ENCODE results near the gene THOC6.
"Not testable (repeated sequence)": the region's sequence is repeated elsewhere in the genome, so short reads cannot be mapped to it uniquely, and the experiment has no call there.

Gene THOC6

DNA sequence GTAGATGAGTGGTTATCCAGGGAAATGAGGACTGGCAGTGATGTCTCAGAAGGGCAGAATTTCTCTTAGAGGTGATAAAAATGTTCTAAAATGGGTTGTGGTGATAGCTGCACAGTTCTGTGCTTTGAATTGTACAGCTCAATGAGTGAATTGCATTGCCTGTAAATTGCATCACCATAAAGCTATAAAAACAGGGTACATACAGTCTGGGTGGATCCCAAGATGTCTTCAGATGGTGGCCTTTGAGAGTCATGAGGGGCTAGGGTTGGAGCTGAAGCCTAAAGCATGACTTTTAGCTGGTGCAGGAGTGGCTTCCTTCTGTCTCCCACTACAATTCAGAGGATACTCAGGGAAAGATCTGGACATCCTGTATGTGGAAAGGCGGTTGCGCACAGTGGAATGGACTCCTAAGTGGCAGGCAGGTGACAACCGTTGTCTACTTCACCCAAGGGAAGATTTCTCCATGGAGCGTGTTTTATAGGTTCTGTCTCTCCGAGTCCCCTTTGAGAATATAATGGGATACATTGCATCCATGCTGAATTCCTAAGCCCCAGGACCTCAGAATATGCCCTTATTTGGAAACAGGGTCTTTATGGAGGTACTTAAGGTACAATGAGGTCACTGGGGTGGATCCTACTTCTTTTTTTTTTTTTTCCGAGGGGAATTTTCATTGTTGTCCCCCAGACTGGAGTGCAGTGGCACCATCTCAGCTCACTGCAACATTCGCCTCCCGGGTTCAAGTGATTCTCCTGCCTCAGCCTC is 40.0 kb downstream of the THOC6 start:
- no peak overlapping the region for H3K27ac ChIP-seq (ENCODE audit: low read length)
- H3K4me1 ChIP-seq (ENCODE audit: insufficient read depth, low read length), result 0 out of 2 replicates have a peak, but pooled peaks cover 4% of the 10 kb centered on the region
- peaks cover 13% of the 10 kb centered on the region for H3K27me3 ChIP-seq (ENCODE audit: insufficient read depth, low read length)
- no peaks in the 10 kb centered on the region for H3K9me3 ChIP-seq (ENCODE audit: insufficient read depth, low read depth, low read length)
- no peak overlapping the region for H3K4me3 ChIP-seq (ENCODE audit: low read length)
- no peak overlapping the region for H3K9ac ChIP-seq (ENCODE audit: low read depth, low read length)
- H3K36me3 ChIP-seq (ENCODE audit: insufficient read depth, low read depth, low read length), result no peaks in the 10 kb centered on the region

DNA sequence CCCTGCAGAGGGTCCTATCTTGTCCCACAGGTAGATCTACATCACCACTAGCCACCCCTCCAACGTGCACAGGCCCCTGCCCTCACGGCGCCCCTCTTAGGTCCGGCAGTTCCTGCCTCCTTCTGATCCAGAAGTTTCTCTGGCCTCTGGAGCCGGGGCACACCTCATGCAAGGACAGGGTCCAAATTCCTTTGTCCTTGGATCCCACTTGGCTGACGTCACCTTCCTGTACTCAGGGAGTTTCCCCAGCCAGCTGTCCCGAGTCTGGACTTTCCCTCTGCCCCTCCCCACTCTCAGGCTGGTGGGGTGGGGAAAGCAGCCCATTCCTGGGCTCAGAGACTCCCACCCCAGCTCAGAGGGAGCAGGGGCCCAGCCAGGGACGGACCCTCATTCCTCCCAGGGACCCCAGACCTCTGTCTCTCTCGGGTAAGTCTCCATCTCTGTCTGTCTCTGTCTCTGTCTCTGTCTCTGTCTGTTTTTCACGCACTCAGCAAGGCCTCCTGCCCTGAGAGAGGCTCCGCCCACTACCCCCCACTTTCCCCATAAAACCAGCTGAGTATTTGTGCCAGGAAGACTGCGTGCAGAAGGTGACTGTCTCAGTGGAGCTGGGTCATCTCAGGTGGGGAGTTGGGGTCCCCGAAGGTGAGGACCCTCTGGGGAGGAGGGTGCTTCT is 41.4 kb downstream of the THOC6 start, which contains the start of gene IL32:
Gene IL32, plus strand, starts transcription at position 572 of the 673 bp plus-strand sequence. CDS start 172 bp downstream, outside the sequence.
- Histone ChIP-seq H3K27ac (ENCODE audit: low read length) (no peak within 1 kb of the TSS), H3K4me1 (ENCODE audit: insufficient read depth, low read length) (0 out of 2 replicates have a peak, but pooled peaks cover 4% of the 10 kb centered on the region), H3K9me3 (ENCODE audit: insufficient read depth, low read depth, low read length) (no peaks in the 10 kb centered on the region), H3K4me3 (ENCODE audit: low read length) (no peak within 1 kb of the TSS), H3K27me3 (ENCODE audit: insufficient read depth, low read length) (peaks cover 5% of the 10 kb centered on the region), H3K36me3 (ENCODE audit: insufficient read depth, low read depth, low read length) (no peaks in the 10 kb centered on the region), H3K9ac (ENCODE audit: low read depth, low read length) (no peak within 1 kb of the TSS)

DNA sequence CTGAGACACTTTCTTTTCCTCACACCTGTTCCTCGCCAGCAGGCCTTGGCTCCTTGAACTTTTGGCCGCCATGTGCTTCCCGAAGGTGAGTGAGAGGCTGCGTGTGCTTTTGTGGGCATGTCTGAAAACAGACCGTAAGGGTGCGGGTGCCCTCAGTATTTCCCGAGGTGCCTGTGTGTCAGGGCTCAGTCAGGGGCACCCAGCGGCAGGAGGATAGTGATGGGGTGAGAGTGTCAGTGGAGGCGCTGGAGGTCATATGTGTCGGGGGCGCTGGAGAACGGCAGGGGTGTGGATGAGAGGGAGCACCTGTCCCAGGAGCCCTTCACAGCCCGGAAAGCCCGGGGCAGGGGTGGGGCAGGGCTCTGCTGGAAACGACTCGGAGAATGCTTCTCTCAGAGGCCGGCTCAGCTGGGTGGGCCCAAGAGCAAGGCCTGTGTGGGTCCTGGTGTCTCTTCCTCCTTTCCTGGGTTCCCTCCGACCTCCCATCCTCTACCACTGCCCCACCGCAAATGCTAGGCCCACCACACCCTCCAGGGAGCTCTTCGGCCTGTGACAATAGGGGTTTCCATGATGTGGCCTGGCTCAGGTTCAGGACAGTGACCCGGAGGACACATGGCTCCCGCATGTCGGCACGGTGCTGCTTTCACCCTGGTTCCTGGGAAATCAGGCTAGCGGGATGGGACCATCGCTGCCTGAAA is 42.1 kb downstream of the THOC6 start:
- Histone ChIP-seq H3K27ac (ENCODE audit: low read length) (no peak overlapping the region), H3K4me1 (ENCODE audit: insufficient read depth, low read length) (0 out of 2 replicates have a peak, but pooled peaks cover 4% of the 10 kb centered on the region), H3K4me3 (ENCODE audit: low read length) (no peak overlapping the region), H3K27me3 (ENCODE audit: insufficient read depth, low read length) (no peaks in the 10 kb centered on the region), H3K9ac (ENCODE audit: low read depth, low read length) (no peak overlapping the region), H3K9me3 (ENCODE audit: insufficient read depth, low read depth, low read length) (no peaks in the 10 kb centered on the region), H3K36me3 (ENCODE audit: insufficient read depth, low read depth, low read length) (no peaks in the 10 kb centered on the region)

DNA sequence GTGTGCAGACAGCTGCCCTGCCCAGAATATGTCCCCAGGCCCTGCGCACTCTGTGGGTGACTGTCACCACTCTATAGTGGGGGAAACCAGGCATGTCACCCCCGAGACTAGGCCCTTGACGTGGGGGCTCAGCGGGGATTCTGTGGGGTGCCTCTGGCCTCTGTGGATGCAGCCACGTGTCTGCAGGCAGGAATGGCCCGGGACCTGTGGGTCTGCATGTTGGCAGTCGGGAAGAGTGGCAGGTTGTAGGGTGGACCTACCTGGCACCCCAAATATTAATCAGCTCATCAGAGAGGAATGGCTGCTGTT is 42.6 kb downstream of the THOC6 start:
- no peaks in the 10 kb centered on the region for H3K27me3 ChIP-seq (ENCODE audit: insufficient read depth, low read length)
- no peaks in the 10 kb centered on the region for H3K9me3 ChIP-seq (ENCODE audit: insufficient read depth, low read depth, low read length)
- H3K9ac ChIP-seq (ENCODE audit: low read depth, low read length), result no peak overlapping the region
- H3K36me3 ChIP-seq (ENCODE audit: insufficient read depth, low read depth, low read length), result no peaks in the 10 kb centered on the region
- H3K4me3 ChIP-seq (ENCODE audit: low read length), result no peak overlapping the region
- H3K4me1 ChIP-seq (ENCODE audit: insufficient read depth, low read length), result 0 out of 2 replicates have a peak, but pooled peaks cover 4% of the 10 kb centered on the region
- no peak overlapping the region for H3K27ac ChIP-seq (ENCODE audit: low read length)

DNA sequence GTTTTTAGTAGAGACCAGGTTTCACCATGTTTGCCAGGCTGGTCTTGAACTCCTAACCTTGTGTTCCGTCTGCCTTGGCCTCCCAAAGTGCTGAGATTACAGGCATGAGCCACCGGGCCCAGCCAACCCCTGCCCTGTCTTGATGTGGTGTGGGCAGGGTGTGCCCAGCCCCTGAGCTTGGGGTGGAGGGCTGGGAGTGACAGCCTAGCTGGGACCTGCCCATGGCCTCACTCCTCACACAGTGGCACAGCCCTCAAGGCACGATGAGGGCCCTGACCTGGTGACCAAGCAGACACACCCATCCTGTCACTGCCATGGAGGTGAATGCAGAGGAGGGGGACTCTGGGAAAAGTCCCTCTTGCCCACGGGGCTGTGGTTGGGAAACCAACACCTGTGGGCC is 44.7 kb downstream of the THOC6 start:
- Histone ChIP-seq H3K27ac (ENCODE audit: low read length) (no peak overlapping the region), H3K36me3 (ENCODE audit: insufficient read depth, low read depth, low read length) (no peaks in the 10 kb centered on the region), H3K9ac (ENCODE audit: low read depth, low read length) (no peak overlapping the region), H3K27me3 (ENCODE audit: insufficient read depth, low read length) (peaks cover 2% of the 10 kb centered on the region; the same call in 1 of the 2 replicates), H3K4me3 (ENCODE audit: low read length) (no peak overlapping the region), H3K9me3 (ENCODE audit: insufficient read depth, low read depth, low read length) (no peaks in the 10 kb centered on the region), H3K4me1 (ENCODE audit: insufficient read depth, low read length) (0 out of 2 replicates have a peak, but pooled peaks cover 4% of the 10 kb centered on the region)

DNA sequence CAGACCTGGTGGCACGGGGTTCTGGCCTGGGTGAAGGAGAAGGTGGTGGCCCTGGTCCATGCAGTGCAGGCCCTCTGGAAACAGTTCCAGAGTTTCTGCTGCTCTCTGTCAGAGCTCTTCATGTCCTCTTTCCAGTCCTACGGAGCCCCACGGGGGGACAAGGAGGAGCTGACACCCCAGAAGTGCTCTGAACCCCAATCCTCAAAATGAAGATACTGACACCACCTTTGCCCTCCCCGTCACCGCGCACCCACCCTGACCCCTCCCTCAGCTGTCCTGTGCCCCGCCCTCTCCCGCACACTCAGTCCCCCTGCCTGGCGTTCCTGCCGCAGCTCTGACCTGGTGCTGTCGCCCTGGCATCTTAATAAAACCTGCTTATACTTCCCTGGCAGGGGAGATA is 45.3 kb downstream of the THOC6 start:
- H3K9me3 ChIP-seq (ENCODE audit: insufficient read depth, low read depth, low read length); H3K27ac ChIP-seq (ENCODE audit: low read length): not testable (repeated sequence)

DNA sequence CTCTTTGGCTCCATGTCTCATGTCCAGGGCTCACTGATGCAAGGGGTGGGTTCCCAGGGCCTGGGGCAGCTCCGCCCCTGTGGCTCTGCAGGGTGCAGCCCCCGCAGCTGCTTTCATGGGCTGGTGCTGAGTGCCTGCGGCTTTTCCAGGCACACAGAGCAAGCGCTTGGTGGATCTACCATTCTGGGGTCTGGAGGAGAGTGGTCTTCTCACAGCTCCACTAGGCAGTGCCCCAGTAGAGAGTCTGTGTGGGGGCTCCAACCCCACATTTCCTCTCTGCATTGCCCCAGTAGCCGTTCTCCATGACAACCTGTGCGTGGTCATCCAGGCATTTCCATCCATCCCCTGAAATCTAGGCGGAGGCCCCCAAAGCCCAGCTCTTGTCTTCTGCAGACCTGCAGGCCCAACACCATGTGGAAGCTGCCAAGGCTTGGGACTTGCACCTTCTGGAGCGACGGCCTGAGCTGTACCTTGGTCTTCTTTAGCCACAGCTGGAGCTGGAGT is 46.8 kb downstream of the THOC6 start:
- Histone ChIP-seq H3K4me3 (ENCODE audit: low read length) (no peak overlapping the region), H3K9me3 (ENCODE audit: insufficient read depth, low read depth, low read length) (no peaks in the 10 kb centered on the region), H3K27ac (ENCODE audit: low read length) (no peak overlapping the region), H3K27me3 (ENCODE audit: insufficient read depth, low read length) (peaks cover 9% of the 10 kb centered on the region; the same call in 1 of the 2 replicates), H3K36me3 (ENCODE audit: insufficient read depth, low read depth, low read length) (no peaks in the 10 kb centered on the region), H3K4me1 (ENCODE audit: insufficient read depth, low read length) (no peaks in the 10 kb centered on the region), H3K9ac (ENCODE audit: low read depth, low read length) (no peak overlapping the region)

More for the DNA sequence above, 45.3 kb downstream of the THOC6 start:
- H3K9ac ChIP-seq (ENCODE audit: low read depth, low read length); H3K36me3 ChIP-seq (ENCODE audit: insufficient read depth, low read depth, low read length); H3K4me1 ChIP-seq (ENCODE audit: insufficient read depth, low read length); H3K27me3 ChIP-seq (ENCODE audit: insufficient read depth, low read length); H3K4me3 ChIP-seq (ENCODE audit: low read length): not testable (repeated sequence)

DNA sequence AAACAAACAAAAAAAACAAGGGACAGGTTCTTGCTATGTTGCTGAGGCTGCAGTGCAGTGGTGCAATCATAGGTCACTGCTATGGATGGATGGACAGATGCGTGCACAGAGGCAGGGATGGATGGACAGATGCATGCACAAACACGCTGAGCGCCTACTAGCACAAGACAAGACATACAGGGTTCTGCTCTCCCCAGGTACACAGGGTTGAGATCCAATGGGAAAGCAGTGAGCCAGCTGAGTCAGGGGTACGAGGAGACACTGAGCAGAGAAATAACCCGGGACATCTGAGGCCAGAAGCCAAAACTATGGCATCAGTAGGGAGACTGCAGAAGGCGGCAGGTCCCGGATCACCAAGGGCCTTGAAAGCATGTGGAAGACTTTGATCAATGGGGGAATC is 47.8 kb downstream of the THOC6 start:
- no peak overlapping the region for H3K27ac ChIP-seq (ENCODE audit: low read length)

DNA sequence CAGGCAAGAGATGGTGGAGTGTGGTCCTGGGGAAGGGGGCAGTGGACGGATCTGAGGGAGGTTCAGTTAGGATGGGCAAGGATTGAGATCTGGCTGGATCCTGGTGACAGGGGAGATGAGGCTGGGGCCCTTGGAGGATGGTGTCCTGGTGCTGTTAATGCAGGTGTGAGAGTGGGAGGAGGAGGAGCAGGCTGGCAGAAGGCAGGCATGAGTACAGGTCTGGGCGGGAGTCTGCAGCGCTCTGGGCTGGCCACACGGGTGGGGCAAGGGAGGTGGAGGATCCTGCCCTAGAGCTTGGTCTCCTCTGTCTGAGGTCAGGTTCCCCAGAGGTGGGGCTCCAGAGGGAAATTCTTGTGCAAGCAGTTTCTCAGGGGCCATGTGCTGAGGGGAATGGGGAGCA is 48.3 kb downstream of the THOC6 start:
- H3K27ac ChIP-seq (ENCODE audit: low read length); H3K27me3 ChIP-seq (ENCODE audit: insufficient read depth, low read length); H3K9me3 ChIP-seq (ENCODE audit: insufficient read depth, low read depth, low read length); H3K36me3 ChIP-seq (ENCODE audit: insufficient read depth, low read depth, low read length); H3K9ac ChIP-seq (ENCODE audit: low read depth, low read length); H3K4me3 ChIP-seq (ENCODE audit: low read length); H3K4me1 ChIP-seq (ENCODE audit: insufficient read depth, low read length): not testable (repeated sequence)

More for the DNA sequence above, 47.8 kb downstream of the THOC6 start:
- H3K4me1 ChIP-seq (ENCODE audit: insufficient read depth, low read length), result no peaks in the 10 kb centered on the region
- peaks cover 9% of the 10 kb centered on the region; the same call in 1 of the 2 replicates for H3K27me3 ChIP-seq (ENCODE audit: insufficient read depth, low read length)
- no peak overlapping the region for H3K4me3 ChIP-seq (ENCODE audit: low read length)
- H3K36me3 ChIP-seq (ENCODE audit: insufficient read depth, low read depth, low read length), result no peaks in the 10 kb centered on the region
- no peaks in the 10 kb centered on the region for H3K9me3 ChIP-seq (ENCODE audit: insufficient read depth, low read depth, low read length)
- no peak overlapping the region for H3K9ac ChIP-seq (ENCODE audit: low read depth, low read length)

DNA sequence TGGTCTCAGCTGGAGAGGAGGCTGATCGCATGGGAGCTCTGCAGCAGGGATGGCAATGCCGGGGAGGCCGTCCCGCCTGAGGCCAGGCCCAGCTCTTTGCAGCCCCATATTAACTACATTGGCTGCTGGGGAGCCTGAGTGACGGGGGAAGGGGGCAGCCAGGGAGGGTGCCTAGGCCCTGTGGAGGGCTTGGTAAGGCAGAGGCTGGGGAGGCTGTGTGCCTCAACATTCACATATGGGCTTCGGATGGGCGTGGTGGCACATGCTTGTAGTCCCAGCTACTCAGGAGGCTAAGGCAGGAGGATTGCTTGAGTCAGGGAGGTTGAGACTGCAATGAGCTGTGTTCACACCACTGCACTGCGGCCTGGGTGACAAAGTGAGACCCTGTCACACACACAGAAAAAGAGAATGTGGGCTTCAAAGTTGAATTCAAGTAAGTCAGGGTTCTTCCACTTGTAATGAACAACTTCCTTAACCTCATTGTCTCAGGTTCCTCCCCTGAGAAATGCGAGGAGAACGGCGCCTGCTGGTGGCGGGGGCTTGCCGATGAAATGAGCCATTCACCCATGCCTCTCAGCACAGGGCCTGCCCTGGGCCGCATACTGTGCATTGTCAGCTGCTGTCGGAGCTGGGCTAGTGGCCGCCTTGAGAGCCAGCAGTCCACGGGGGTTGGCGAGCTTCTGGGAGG is 48.9 kb downstream of the THOC6 start:
- H3K4me3 ChIP-seq (ENCODE audit: low read length); H3K27ac ChIP-seq (ENCODE audit: low read length); H3K9ac ChIP-seq (ENCODE audit: low read depth, low read length); H3K27me3 ChIP-seq (ENCODE audit: insufficient read depth, low read length); H3K9me3 ChIP-seq (ENCODE audit: insufficient read depth, low read depth, low read length); H3K4me1 ChIP-seq (ENCODE audit: insufficient read depth, low read length); H3K36me3 ChIP-seq (ENCODE audit: insufficient read depth, low read depth, low read length): not testable (repeated sequence)

DNA sequence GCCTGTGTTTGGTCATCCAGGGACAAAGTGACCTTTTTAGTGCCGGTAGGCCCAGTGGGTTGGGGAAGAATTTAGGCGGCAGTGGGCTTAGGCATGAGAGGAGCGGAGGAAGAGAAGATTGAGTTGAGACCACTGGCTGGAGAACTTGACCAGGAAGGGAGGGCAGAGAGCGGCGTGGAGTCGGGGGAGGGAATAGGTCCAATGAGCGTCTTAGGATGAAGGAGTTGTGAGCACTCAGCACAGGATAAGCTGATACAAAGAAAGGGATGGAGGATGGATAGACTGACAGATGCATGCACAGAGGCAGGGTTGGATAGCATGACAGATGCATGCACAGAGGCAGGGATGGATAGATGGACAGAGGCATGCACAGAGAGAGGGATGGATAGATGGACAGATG is 49.6 kb downstream of the THOC6 start:
- Histone ChIP-seq H3K4me3 (ENCODE audit: low read length) (no peak overlapping the region), H3K9ac (ENCODE audit: low read depth, low read length) (no peak overlapping the region), H3K4me1 (ENCODE audit: insufficient read depth, low read length) (no peaks in the 10 kb centered on the region), H3K27ac (ENCODE audit: low read length) (no peak overlapping the region), H3K9me3 (ENCODE audit: insufficient read depth, low read depth, low read length) (no peaks in the 10 kb centered on the region), H3K27me3 (ENCODE audit: insufficient read depth, low read length) (peaks cover 9% of the 10 kb centered on the region; the same call in 1 of the 2 replicates), H3K36me3 (ENCODE audit: insufficient read depth, low read depth, low read length) (no peaks in the 10 kb centered on the region)

All from iPS-20b (cell line).